ENCODE measurements around the gene DMXL2. TPM values are rescaled to one million over a fixed set of nuclear protein-coding genes. Genes with fewer than 3 reads are reported as not detected.

The DMXL2 gene
- total RNA-seq, 4 donors from 2014 or later = 6.9 to 15.1 (median 11.7) TPM

DNA sequence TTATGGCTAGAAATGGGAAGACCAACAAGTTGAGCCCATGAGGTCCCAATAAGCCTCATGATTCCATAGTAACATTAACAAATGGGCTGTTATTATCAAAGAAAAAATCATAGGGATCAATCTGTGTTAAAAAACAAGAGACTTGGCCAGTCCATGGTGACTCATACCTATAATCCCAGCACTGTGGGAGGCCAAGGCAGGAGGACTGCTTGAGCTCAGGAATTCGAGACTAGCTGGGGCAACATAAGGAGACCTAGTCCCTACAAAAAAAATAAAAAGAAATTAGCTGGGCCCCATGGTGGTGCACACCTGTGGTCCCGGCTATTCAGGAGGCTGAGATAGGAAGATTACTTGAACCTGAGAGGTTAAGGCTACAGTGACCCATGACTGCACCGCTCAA lies 124.8 kb downstream of the DMXL2 start:
- H3K27ac ChIP-seq = no peak overlapping the region
- no peak for DNase-seq
- H3K36me3 ChIP-seq = peaks cover 0 to 16% (median 0%) of the 10 kb centered on the region in 3 donors
- H3K9me3 ChIP-seq = no peaks in the 10 kb centered on the region
- intact Hi-C loops (cut with DNase I) = no loop called here
- no peaks in the 10 kb centered on the region for H3K27me3 ChIP-seq
- no peak overlapping the region for H3K4me3 ChIP-seq
- TF ChIP-seq POLR2A (IDR thresholded peaks at IDR 0.05) (no peak), CTCF (IDR thresholded peaks at IDR 0.05) (no peak)
- no peaks in the 10 kb centered on the region for H3K4me1 ChIP-seq
- WGBS, 2 donors = 89 to 96% methylated on average over 3 of the region's 3 CpGs

DNA sequence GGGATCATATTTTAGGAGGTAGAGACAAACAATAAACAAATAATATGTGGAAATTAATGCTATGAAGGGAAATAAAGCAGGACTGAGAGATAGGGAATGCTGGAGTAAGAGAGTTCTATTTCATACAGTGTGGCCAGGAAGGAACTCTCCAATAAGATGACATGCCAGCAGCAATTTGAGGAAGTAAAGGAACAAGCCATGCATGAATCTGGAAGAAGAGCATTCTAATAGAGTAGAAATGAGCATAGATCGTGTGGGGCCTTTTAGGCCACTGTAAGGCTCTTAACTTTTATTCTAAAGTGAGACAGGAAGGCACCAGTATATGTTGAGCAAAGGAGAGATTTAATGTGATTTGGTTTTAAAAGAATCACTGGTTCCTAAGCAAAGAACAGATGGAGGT lies 126.3 kb downstream of the DMXL2 start:
- H3K36me3 ChIP-seq = peaks cover 0 to 21% (median 0%) of the 10 kb centered on the region in 3 donors
- H3K9me3 ChIP-seq = no peaks in the 10 kb centered on the region
- H3K27me3 ChIP-seq = no peaks in the 10 kb centered on the region
- no peaks in the 10 kb centered on the region for H3K4me1 ChIP-seq
- intact Hi-C loops (cut with DNase I) = no loop called here
- no peak for TF ChIP-seq POLR2A (IDR thresholded peaks at IDR 0.05)
- TF ChIP-seq CTCF (IDR thresholded peaks at IDR 0.05) = no peak
- WGBS, 2 donors = 67 to 68% methylated on average over 1 of the region's 1 CpG
- H3K4me3 ChIP-seq = no peak overlapping the region
- H3K27ac ChIP-seq = no peak overlapping the region
- no peak for DNase-seq

- Histone ChIP-seq H3K27me3 (no peaks in the 10 kb centered on the region), H3K36me3 (peaks cover 0 to 20% (median 0%) of the 10 kb centered on the region in 3 donors), H3K9me3 (no peaks in the 10 kb centered on the region), H3K27ac (no peak overlapping the region), H3K4me3 (no peak overlapping the region), H3K4me1 (no peaks in the 10 kb centered on the region)
- WGBS, 2 donors = 84 to 87% methylated on average over 9 of the region's 9 CpGs
- DNase-seq = no peak
- TF ChIP-seq CTCF (IDR thresholded peaks at IDR 0.05) (no peak), POLR2A (IDR thresholded peaks at IDR 0.05) (no peak)
- intact Hi-C loops (cut with DNase I) = no loop called here
Measured at GRCh38 chr15:51494411-51495314, 127.9 kb downstream of the DMXL2 start.

- Histone ChIP-seq H3K27ac (no peak overlapping the region), H3K36me3 (peaks cover 0 to 17% (median 0%) of the 10 kb centered on the region in 3 donors), H3K9me3 (no peaks in the 10 kb centered on the region), H3K4me1 (no peaks in the 10 kb centered on the region), H3K4me3 (no peak overlapping the region), H3K27me3 (no peaks in the 10 kb centered on the region)
- DNase-seq = no peak
- WGBS, 2 donors = 96 to 100% methylated on average over 2 of the region's 2 CpGs
- intact Hi-C loops (cut with DNase I) = no loop called here
- TF ChIP-seq POLR2A (IDR thresholded peaks at IDR 0.05) (no peak), CTCF (IDR thresholded peaks at IDR 0.05) (no peak)
Measured at GRCh38 chr15:51493892-51494291, 128.7 kb downstream of the DMXL2 start.

DNA sequence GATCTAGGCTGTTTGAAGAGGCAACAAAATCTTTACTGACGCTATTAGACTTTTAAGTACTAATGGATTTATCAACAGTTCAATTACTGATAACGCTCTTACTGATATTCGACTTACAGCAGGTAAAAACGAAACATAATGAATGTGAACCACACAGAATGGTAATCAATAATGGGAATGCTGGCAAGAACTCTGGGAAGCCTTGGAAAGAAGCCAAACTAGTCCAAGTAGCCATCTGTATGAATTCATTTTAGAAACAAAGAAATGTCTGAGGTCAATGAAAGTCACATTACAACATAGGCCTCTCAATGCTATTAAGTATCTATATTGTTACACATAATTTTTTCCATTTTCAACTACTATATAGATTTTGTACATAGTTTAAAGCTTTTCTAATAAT lies 130.0 kb downstream of the DMXL2 start:
- Histone ChIP-seq H3K36me3 (peaks cover 0 to 26% (median 0%) of the 10 kb centered on the region in 3 donors), H3K9me3 (no peaks in the 10 kb centered on the region), H3K4me3 (no peak overlapping the region), H3K4me1 (no peaks in the 10 kb centered on the region), H3K27me3 (no peaks in the 10 kb centered on the region), H3K27ac (no peak overlapping the region)
- intact Hi-C loops (cut with DNase I) = no loop called here
- WGBS, 2 donors = 86 to 91% methylated on average over 4 of the region's 4 CpGs
- TF ChIP-seq POLR2A (IDR thresholded peaks at IDR 0.05) (no peak), CTCF (IDR thresholded peaks at IDR 0.05) (no peak)
- DNase-seq = no peak
